Measurements from ENCODE around the gene TICAM2.

TICAM2 gene

GRCh38 chr5:115640274-115640673, 38.0 kb upstream of the TICAM2 start:
- no peak for TF ChIP-seq CTCF (IDR thresholded peaks at IDR 0.05; ENCODE audit: low read depth, low read length, missing control alignments)
- Histone ChIP-seq H3K27ac (no peak overlapping the region), H3K27me3 (replicated peaks) (no peaks in the 10 kb centered on the region), H3K4me3 (ENCODE audit: low read depth, low read length) (no peak overlapping the region), H3K36me3 (replicated peaks) (no peaks in the 10 kb centered on the region)
- in situ Hi-C loops (cut with HindIII; ENCODE audit: low pct_ligation_motif_present, low sequenced_read_pairs): no loop called here
- DNase-seq: no peak

GRCh38 chr5:115639377-115639776, 37.1 kb upstream of the TICAM2 start:
- H3K4me3 ChIP-seq (ENCODE audit: low read depth, low read length): no peak overlapping the region
- in situ Hi-C loops (cut with HindIII; ENCODE audit: low pct_ligation_motif_present, low sequenced_read_pairs): no loop called here
- no peak for TF ChIP-seq CTCF (IDR thresholded peaks at IDR 0.05; ENCODE audit: low read depth, low read length, missing control alignments)
- no peak overlapping the region for H3K27ac ChIP-seq
- no peaks in the 10 kb centered on the region for H3K27me3 ChIP-seq (replicated peaks)
- no peak for DNase-seq
- no peaks in the 10 kb centered on the region for H3K36me3 ChIP-seq (replicated peaks)

GRCh38 chr5:115637507-115637906, 35.2 kb upstream of the TICAM2 start:
- H3K36me3 ChIP-seq (replicated peaks): no peaks in the 10 kb centered on the region
- no peak overlapping the region for H3K4me3 ChIP-seq (ENCODE audit: low read depth, low read length)
- DNase-seq: no peak
- no peak for TF ChIP-seq CTCF (IDR thresholded peaks at IDR 0.05; ENCODE audit: low read depth, low read length, missing control alignments)
- in situ Hi-C loops (cut with HindIII; ENCODE audit: low pct_ligation_motif_present, low sequenced_read_pairs): no loop called here
- H3K27ac ChIP-seq: no peak overlapping the region
- H3K27me3 ChIP-seq (replicated peaks): no peaks in the 10 kb centered on the region

- Histone ChIP-seq H3K36me3 (replicated peaks) (no peaks in the 10 kb centered on the region), H3K4me3 (ENCODE audit: low read depth, low read length) (no peak overlapping the region), H3K27me3 (replicated peaks) (no peaks in the 10 kb centered on the region), H3K27ac (no peak overlapping the region)
- DNase-seq: no peak
- TF ChIP-seq CTCF (IDR thresholded peaks at IDR 0.05; ENCODE audit: low read depth, low read length, missing control alignments): no peak
- in situ Hi-C loops (cut with HindIII; ENCODE audit: low pct_ligation_motif_present, low sequenced_read_pairs): no loop called here
Observed at GRCh38 chr5:115636008-115636407, 33.7 kb upstream of the TICAM2 start.

GRCh38 chr5:115634343-115635132, 32.3 kb upstream of the TICAM2 start:
- peak; percentile 86 for DNase-seq
- in situ Hi-C loops (cut with HindIII; ENCODE audit: low pct_ligation_motif_present, low sequenced_read_pairs): no loop called here
- TF ChIP-seq CTCF (IDR thresholded peaks at IDR 0.05; ENCODE audit: low read depth, low read length, missing control alignments): peak; percentile 94
- Histone ChIP-seq H3K27me3 (replicated peaks) (no peaks in the 10 kb centered on the region), H3K27ac (no peak overlapping the region), H3K36me3 (replicated peaks) (no peaks in the 10 kb centered on the region), H3K4me3 (ENCODE audit: low read depth, low read length) (no peak overlapping the region)

- no peak for DNase-seq
- Histone ChIP-seq H3K27me3 (replicated peaks) (no peaks in the 10 kb centered on the region), H3K27ac (no peak overlapping the region), H3K4me3 (ENCODE audit: low read depth, low read length) (no peak overlapping the region), H3K36me3 (replicated peaks) (peaks cover 3% of the 10 kb centered on the region)
- in situ Hi-C loops (cut with HindIII; ENCODE audit: low pct_ligation_motif_present, low sequenced_read_pairs): no loop called here
- no peak for TF ChIP-seq CTCF (IDR thresholded peaks at IDR 0.05; ENCODE audit: low read depth, low read length, missing control alignments)
Observed at GRCh38 chr5:115629903-115630302, 27.6 kb upstream of the TICAM2 start.
